NB4 (cell line): Measurements from ENCODE around the gene SNX25.

ENCODE experiments used
- DNase-seq: peaks from one replicate; pipeline ENCODE4 v3.0.0; 2010; ENCODE audit warnings: low read depth
- H3K4me3 ChIP-seq: one replicate; pipeline ENCODE4 v1.5.1; 2011; ENCODE audit warnings: mild to moderate bottlenecking, low read depth, low read length, moderate library complexity
- CTCF ChIP-seq: IDR thresholded peaks from one replicate; pipeline ENCODE4 v1.5.1; 2012; ENCODE audit warnings: low read depth, low read length
- MAX ChIP-seq: IDR thresholded peaks from 2 replicates; pipeline ENCODE4 v1.6.1; 2011; ENCODE audit warnings: low read depth, low read length
- MYC ChIP-seq: IDR thresholded peaks from 2 replicates; pipeline ENCODE4 v1.6.1; 2011; ENCODE audit warnings: low read depth, low read length
- POLR2A ChIP-seq: IDR thresholded peaks from 2 replicates; pipeline ENCODE4 v1.6.1; 2011; ENCODE audit warnings: mild to moderate bottlenecking; ENCODE audit not compliant: insufficient read length; ENCODE audit errors: extremely low read depth

The SNX25 gene

GRCh38 chr4:185344743-185345538 is 135.5 kb downstream of the SNX25 start:
- TF ChIP-seq MYC (no peak), CTCF (no peak), POLR2A (no peak), MAX (no peak)
- no peak overlapping the region for H3K4me3 ChIP-seq
- DNase-seq: no peak

DNA sequence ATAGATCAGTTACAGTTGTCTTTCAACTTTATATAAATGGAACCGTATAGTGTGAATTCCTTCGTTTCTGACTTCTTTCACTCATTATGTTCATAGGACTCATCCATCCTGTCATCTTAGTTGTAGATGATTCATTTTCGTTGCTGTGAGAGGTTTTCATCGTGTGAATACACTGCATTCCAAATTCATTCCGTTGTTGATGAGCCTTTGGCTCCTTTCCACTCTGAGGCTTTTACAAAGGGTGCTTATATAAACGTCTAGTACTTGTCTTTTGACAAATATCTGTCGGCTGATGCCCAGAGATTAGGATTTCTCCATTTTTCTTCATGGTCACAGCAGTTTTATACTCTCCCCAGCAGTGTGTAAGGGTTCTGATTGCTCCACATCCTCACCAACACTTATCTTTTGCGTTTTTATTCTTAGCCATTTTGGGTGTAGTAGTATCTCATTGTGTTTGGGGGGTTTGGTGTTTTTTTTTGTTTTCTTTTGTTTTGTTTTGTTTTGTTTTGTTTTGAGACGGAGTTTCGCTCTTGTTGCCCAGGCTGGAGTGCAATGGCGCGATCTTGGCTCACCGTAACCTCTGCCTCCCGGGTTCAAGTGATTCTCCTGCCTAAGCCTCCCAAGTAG is 137.7 kb downstream of the SNX25 start:
- TF ChIP-seq POLR2A (no peak), CTCF (no peak), MAX (no peak), MYC (no peak)
- no peak for DNase-seq
- H3K4me3 ChIP-seq: no peak overlapping the region

DNA sequence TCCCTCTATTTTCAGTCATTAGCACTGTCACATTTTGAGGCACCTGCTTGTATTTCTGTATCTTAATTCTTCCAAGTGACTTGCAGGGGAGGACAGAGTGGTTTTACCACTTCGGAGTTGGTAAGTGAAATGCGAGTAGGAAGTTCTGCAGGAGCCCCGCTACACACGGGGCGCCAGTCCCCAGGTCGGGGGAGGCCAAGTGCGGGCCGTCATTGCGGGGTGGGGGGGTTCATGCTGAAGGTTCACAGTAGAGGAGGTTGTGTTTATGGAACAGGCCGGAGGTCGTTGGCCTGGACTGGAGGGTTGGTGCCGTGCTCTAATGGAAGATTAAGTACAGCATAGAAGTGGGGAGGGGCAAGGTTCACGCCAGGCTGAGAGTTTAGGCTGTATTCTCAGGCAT is 142.3 kb downstream of the SNX25 start:
- DNase-seq: no peak
- TF ChIP-seq CTCF: no peak
- no peak for TF ChIP-seq MAX
- TF ChIP-seq MYC: no peak
- no peak for TF ChIP-seq POLR2A
- H3K4me3 ChIP-seq: no peak overlapping the region

DNA sequence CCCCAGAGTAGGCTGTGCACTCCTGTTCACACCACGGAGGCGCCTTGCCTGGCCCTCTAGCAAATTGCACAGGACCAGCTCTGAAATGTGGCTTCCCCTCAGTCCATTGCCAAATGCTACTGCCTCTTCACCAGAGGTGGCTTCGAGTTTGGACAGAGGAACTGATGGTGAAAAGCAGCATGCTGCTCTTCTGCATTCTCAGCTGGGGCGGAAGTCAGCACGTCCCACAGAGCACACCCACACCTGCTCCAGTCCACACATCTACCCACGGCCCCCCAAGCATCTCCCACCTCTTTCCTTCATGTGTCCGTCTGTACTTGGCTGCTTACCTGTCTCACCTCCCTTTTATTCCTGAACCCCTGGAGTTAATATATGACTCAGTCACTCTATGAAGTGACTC is 142.8 kb downstream of the SNX25 start:
- TF ChIP-seq MYC (no peak), POLR2A (no peak), CTCF (no peak), MAX (no peak)
- DNase-seq: no peak
- no peak overlapping the region for H3K4me3 ChIP-seq

- TF ChIP-seq POLR2A: no peak
- TF ChIP-seq MYC: no peak
- no peak overlapping the region for H3K4me3 ChIP-seq
Observed at GRCh38 chr4:185352741-185353140, 143.3 kb downstream of the SNX25 start.

GRCh38 chr4:185357211-185357610 is 147.8 kb downstream of the SNX25 start:
- TF ChIP-seq POLR2A: no peak
- no peak for TF ChIP-seq MYC
- no peak for TF ChIP-seq CTCF
- TF ChIP-seq MAX: no peak

More at GRCh38 chr4:185352741-185353140, 143.3 kb downstream of the SNX25 start:
- no peak for DNase-seq

More at GRCh38 chr4:185357211-185357610, 147.8 kb downstream of the SNX25 start:
- H3K4me3 ChIP-seq: no peak overlapping the region
- no peak for DNase-seq
